ENCODE results near the gene GK2. TPM values are rescaled to one million over a fixed set of nuclear protein-coding genes. Genes with fewer than 3 reads are reported as not detected.

Gene GK2
- total RNA-seq, 3 donors from 2014 or later (not counting 1 experiment from before 2014, with no cell fraction given) = not detected

- H3K4me1 Mint-ChIP-seq = no peaks in the 10 kb centered on the region
- H3K36me3 Mint-ChIP-seq = no peaks in the 10 kb centered on the region
- ATAC-seq (no peak), DNase-seq (no peak)
- no peak overlapping the region for H3K27ac ChIP-seq (ENCODE audit: low read length)
- TF ChIP-seq, protein P1, sequence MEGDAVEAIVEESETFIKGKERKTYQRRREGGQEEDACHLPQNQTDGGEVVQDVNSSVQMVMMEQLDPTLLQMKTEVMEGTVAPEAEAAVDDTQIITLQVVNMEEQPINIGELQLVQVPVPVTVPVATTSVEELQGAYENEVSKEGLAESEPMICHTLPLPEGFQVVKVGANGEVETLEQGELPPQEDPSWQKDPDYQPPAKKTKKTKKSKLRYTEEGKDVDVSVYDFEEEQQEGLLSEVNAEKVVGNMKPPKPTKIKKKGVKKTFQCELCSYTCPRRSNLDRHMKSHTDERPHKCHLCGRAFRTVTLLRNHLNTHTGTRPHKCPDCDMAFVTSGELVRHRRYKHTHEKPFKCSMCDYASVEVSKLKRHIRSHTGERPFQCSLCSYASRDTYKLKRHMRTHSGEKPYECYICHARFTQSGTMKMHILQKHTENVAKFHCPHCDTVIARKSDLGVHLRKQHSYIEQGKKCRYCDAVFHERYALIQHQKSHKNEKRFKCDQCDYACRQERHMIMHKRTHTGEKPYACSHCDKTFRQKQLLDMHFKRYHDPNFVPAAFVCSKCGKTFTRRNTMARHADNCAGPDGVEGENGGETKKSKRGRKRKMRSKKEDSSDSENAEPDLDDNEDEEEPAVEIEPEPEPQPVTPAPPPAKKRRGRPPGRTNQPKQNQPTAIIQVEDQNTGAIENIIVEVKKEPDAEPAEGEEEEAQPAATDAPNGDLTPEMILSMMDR (IDR thresholded peaks at IDR 0.05) = no peak
- peaks cover 5% of the 10 kb centered on the region in 2 donors for H3K9me3 Mint-ChIP-seq
- no peaks in the 10 kb centered on the region for H3K27me3 Mint-ChIP-seq (ENCODE audit: low read depth in 2 of 2)
- H3K27ac Mint-ChIP-seq = no peak overlapping the region
- no peaks in the 10 kb centered on the region for H3K27me3 ChIP-seq (ENCODE audit: control insufficient read depth, insufficient read depth, low read length)
- H3K9me3 ChIP-seq (ENCODE audit: control insufficient read depth, insufficient read depth, low read length) = no peaks in the 10 kb centered on the region
- intact Hi-C loops (cut with micrococcal nuclease) = no loop called here
- no peaks in the 10 kb centered on the region for H3K4me1 ChIP-seq (ENCODE audit: control insufficient read depth, insufficient read depth, low read length)
- H3K4me3 Mint-ChIP-seq = no peak overlapping the region
- H3K4me3 ChIP-seq (ENCODE audit: low read length) = no peak overlapping the region
- no peaks in the 10 kb centered on the region for H3K36me3 ChIP-seq (ENCODE audit: control insufficient read depth, insufficient read depth, low read length)
These were observed 11.2 kb downstream of the GK2 start for GRCh38 chr4:79396794-79397193.

- TF ChIP-seq, protein P1 (IDR thresholded peaks at IDR 0.05) = no peak
These were observed 12.2 kb downstream of the GK2 start for GRCh38 chr4:79395841-79396240.

GRCh38 chr4:79390890-79391289, 17.1 kb downstream of the GK2 start:
- TF ChIP-seq, protein P1 (IDR thresholded peaks at IDR 0.05) = no peak
- H3K27ac ChIP-seq (ENCODE audit: low read length) = no peak overlapping the region
- H3K27me3 ChIP-seq (ENCODE audit: control insufficient read depth, insufficient read depth, low read length) = no peaks in the 10 kb centered on the region
- Mint-ChIP-seq H3K9me3 (peaks cover 0 to 4% of the 10 kb centered on the region in 2 donors), H3K27me3 (ENCODE audit: low read depth in 2 of 2) (no peaks in the 10 kb centered on the region), H3K4me3 (no peak overlapping the region), H3K36me3 (no peaks in the 10 kb centered on the region), H3K27ac (no peak overlapping the region), H3K4me1 (no peaks in the 10 kb centered on the region)
- WGBS (ENCODE audit: insufficient coverage) = no CpG with 5 or more reads among the region's 3 CpGs
- intact Hi-C loops (cut with micrococcal nuclease) = no loop called here
- no peak for DNase-seq
- no peaks in the 10 kb centered on the region for H3K4me1 ChIP-seq (ENCODE audit: control insufficient read depth, insufficient read depth, low read length)
- no peak overlapping the region for H3K4me3 ChIP-seq (ENCODE audit: low read length)
- ATAC-seq = no peak
- H3K9me3 ChIP-seq (ENCODE audit: control insufficient read depth, insufficient read depth, low read length) = no peaks in the 10 kb centered on the region
- H3K36me3 ChIP-seq (ENCODE audit: control insufficient read depth, insufficient read depth, low read length) = no peaks in the 10 kb centered on the region

More at GRCh38 chr4:79395841-79396240, 12.2 kb downstream of the GK2 start:
- intact Hi-C loops (cut with micrococcal nuclease) = no loop called here
- H3K4me3 Mint-ChIP-seq = no peak overlapping the region
- Histone ChIP-seq H3K27ac (ENCODE audit: low read length) (no peak overlapping the region), H3K4me1 (ENCODE audit: control insufficient read depth, insufficient read depth, low read length) (no peaks in the 10 kb centered on the region), H3K36me3 (ENCODE audit: control insufficient read depth, insufficient read depth, low read length) (no peaks in the 10 kb centered on the region), H3K4me3 (ENCODE audit: low read length) (no peak overlapping the region), H3K27me3 (ENCODE audit: control insufficient read depth, insufficient read depth, low read length) (no peaks in the 10 kb centered on the region), H3K9me3 (ENCODE audit: control insufficient read depth, insufficient read depth, low read length) (no peaks in the 10 kb centered on the region)
- no peaks in the 10 kb centered on the region for H3K36me3 Mint-ChIP-seq
- ATAC-seq (no peak), DNase-seq (no peak)
- no peaks in the 10 kb centered on the region for H3K4me1 Mint-ChIP-seq
- H3K27me3 Mint-ChIP-seq (ENCODE audit: low read depth in 2 of 2) = no peaks in the 10 kb centered on the region
- H3K9me3 Mint-ChIP-seq = peaks cover 4% of the 10 kb centered on the region in 2 donors
- WGBS (ENCODE audit: insufficient coverage) = 83% methylated on average over 1 of the region's 2 CpGs
- no peak overlapping the region for H3K27ac Mint-ChIP-seq

DNA sequence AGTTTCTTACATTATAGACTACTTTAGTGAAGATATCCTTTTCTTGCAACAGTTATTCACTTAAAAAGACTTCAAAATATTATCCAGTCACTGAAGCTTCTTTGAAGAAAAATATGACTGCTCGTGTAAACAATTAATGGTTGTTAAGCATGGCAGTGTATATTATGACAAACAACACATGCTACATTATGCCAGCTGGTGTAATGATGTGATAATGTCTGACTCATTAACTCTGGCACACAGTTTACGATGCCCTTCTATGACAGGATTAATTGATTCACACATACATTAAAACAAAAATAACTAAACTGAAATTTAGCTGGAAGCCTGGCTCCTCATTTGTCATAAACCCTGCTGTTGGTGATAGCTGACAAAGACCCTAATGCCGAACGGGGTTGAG, 22.4 kb downstream of the GK2 start:
- Mint-ChIP-seq H3K4me3 (no peak overlapping the region), H3K27me3 (ENCODE audit: low read depth in 2 of 2) (no peaks in the 10 kb centered on the region), H3K27ac (no peak overlapping the region), H3K9me3 (peaks cover 3 to 7% of the 10 kb centered on the region in 2 donors), H3K36me3 (no peaks in the 10 kb centered on the region), H3K4me1 (no peaks in the 10 kb centered on the region)
- DNase-seq (no peak), ATAC-seq (no peak)
- Histone ChIP-seq H3K27me3 (ENCODE audit: control insufficient read depth, insufficient read depth, low read length) (no peaks in the 10 kb centered on the region), H3K4me1 (ENCODE audit: control insufficient read depth, insufficient read depth, low read length) (no peaks in the 10 kb centered on the region), H3K27ac (ENCODE audit: low read length) (no peak overlapping the region), H3K36me3 (ENCODE audit: control insufficient read depth, insufficient read depth, low read length) (no peaks in the 10 kb centered on the region), H3K4me3 (ENCODE audit: low read length) (no peak overlapping the region), H3K9me3 (ENCODE audit: control insufficient read depth, insufficient read depth, low read length) (no peaks in the 10 kb centered on the region)
- intact Hi-C loops (cut with micrococcal nuclease) = no loop called here
- TF ChIP-seq, protein P1 (IDR thresholded peaks at IDR 0.05) = no peak
- 86% methylated on average over 3 of the region's 4 CpGs for WGBS (ENCODE audit: insufficient coverage)

All from natural killer cell (primary cell).